GM23248 (cell line): Measurements from ENCODE around the gene NCSTN. TPM values are rescaled to one million over a fixed set of nuclear protein-coding genes. Genes with fewer than 3 reads are reported as not detected.

Source experiments
- DNase-seq: peaks from one replicate; pipeline ENCODE4 v3.0.0-alpha.2; 2015
- H2AFZ ChIP-seq: fragments of 200-600 bp; sonication (generic); 2 replicates; pipeline ENCODE4 v1.6.1; 2016; ENCODE audit warnings: antibody characterized with exemption
- H3F3A ChIP-seq: fragments of 200-600 bp; sonication (generic); 2 replicates; pipeline ENCODE4 v1.6.1; 2016; ENCODE audit warnings: mild to moderate bottlenecking, antibody characterized with exemption, mixed run types; ENCODE audit not compliant: insufficient read depth
- H3K27ac ChIP-seq: fragments of 200-600 bp; sonication (generic); 2 replicates; pipeline ENCODE4 v1.5.1; 2016; ENCODE audit warnings: mild to moderate bottlenecking
- H3K27me3 ChIP-seq: fragments of 200-600 bp; sonication (generic); replicated peaks from 2 replicates; pipeline ENCODE4 v1.6.1; 2016; ENCODE audit warnings: mild to moderate bottlenecking; ENCODE audit not compliant: insufficient read depth
- H3K36me3 ChIP-seq: fragments of 200-600 bp; sonication (generic); 2 replicates; pipeline ENCODE4 v1.6.1; 2016; ENCODE audit warnings: low read depth, mild to moderate bottlenecking
- H3K4me1 ChIP-seq: fragments of 200-600 bp; sonication (generic); 2 replicates; pipeline ENCODE4 v1.6.1; 2016; ENCODE audit warnings: mild to moderate bottlenecking; ENCODE audit not compliant: insufficient read depth
- H3K4me2 ChIP-seq: fragments of 200-600 bp; sonication (generic); one replicate; pipeline ENCODE4 v1.6.1; 2016; ENCODE audit warnings: mild to moderate bottlenecking; ENCODE audit not compliant: unreplicated experiment
- H3K4me3 ChIP-seq: fragments of 200-600 bp; sonication (generic); 2 replicates; pipeline ENCODE4 v1.5.1; 2016; ENCODE audit warnings: mild to moderate bottlenecking
- H3K79me2 ChIP-seq: fragments of 200-600 bp; sonication (generic); 2 replicates; pipeline ENCODE4 v1.6.1; 2016; ENCODE audit warnings: mild to moderate bottlenecking; ENCODE audit not compliant: insufficient read depth
- H3K9ac ChIP-seq: fragments of 200-600 bp; sonication (generic); 2 replicates; pipeline ENCODE4 v1.6.1; 2016; ENCODE audit warnings: mild to moderate bottlenecking
- H3K9me2 ChIP-seq: fragments of 200-600 bp; sonication (generic); 2 replicates; pipeline ENCODE4 v1.6.1; 2016; ENCODE audit warnings: mixed run types, mild to moderate bottlenecking, moderate library complexity; ENCODE audit not compliant: insufficient read depth
- H3K9me3 ChIP-seq: fragments of 200-600 bp; sonication (generic); one replicate; pipeline ENCODE4 v1.6.1; 2017; ENCODE audit warnings: low read depth
- H4K20me1 ChIP-seq: fragments of 200-600 bp; sonication (generic); 2 replicates; pipeline ENCODE4 v1.6.0; 2016; ENCODE audit not compliant: insufficient read depth
- EZH2 ChIP-seq: fragments of 200-600 bp; sonication (generic); IDR thresholded peaks from 2 replicates; pipeline ENCODE4 v1.6.1; 2018; ENCODE audit warnings: antibody characterized with exemption, mild to moderate bottlenecking; ENCODE audit not compliant: insufficient read depth, poor library complexity, severe bottlenecking
- EZH2phosphoT487 ChIP-seq: fragments of 200-600 bp; sonication (generic); IDR thresholded peaks from 2 replicates; pipeline ENCODE4 v1.6.1; 2018; ENCODE audit warnings: antibody characterized with exemption, moderate library complexity, mild to moderate bottlenecking, low read depth; ENCODE audit not compliant: insufficient read depth
- WGBS, 2 experiments: methylation state at CpG; one replicate each; pipeline ENCODE4 v1.1.6; 2015 to 2017; ENCODE audit warnings: low lambda C conversion rate in 2 of 2, low coverage in 1 of 2; ENCODE audit errors: missing lambda C conversion rate in 2 of 2; 5-methylcytosine and 5-hydroxymethylcytosine counted together
- in situ Hi-C: fragments of 300-500 bp; cut with MboI; formaldehyde crosslinking; loops from 2 replicates; pipeline ENCODE4 v1.15.0; 2020
- polyA plus RNA-seq: library from polyadenylated mRNA; unstranded; fragments of >200 nt; fragmentation: Nextera tagmentation; extraction: Ambion mirVana; gene quantifications from 2 replicates; pipeline ENCODE4 v1.2.1, GENCODE V29; 2016
- small RNA-seq: library from RNA; depleted of rRNA; stranded (forward); fragments of <200 nt; gene quantifications from one replicate; pipeline ENCODE3, GENCODE V24; 2014; ENCODE audit warnings: low read depth, low replicate concordance
- total RNA-seq: library from RNA; depleted of rRNA; stranded (reverse); fragments of >200 nt; shearing (Covaris generic); gene quantifications from 2 replicates; pipeline ENCODE4 v1.2.3, GENCODE V29; 2014; rRNA removed

NCSTN gene
- total and polyA plus RNA-seq, 2 experiments from 2014 or later, result 104 to 138 TPM

GRCh38 chr1:160404094-160404493 is 60.9 kb downstream of the NCSTN start:
- Histone ChIP-seq H2AFZ (no peak overlapping the region), H3F3A (no peaks in the 10 kb centered on the region), H4K20me1 (no peaks in the 10 kb centered on the region), H3K27ac (no peak overlapping the region), H3K36me3 (no peaks in the 10 kb centered on the region), H3K4me3 (no peak overlapping the region), H3K79me2 (no peaks in the 10 kb centered on the region), H3K4me2 (no peak overlapping the region), H3K4me1 (no peaks in the 10 kb centered on the region), H3K9me3 (no peaks in the 10 kb centered on the region), H3K27me3 (peaks cover 60% of the 10 kb centered on the region), H3K9ac (no peak overlapping the region), H3K9me2 (no peaks in the 10 kb centered on the region)
- in situ Hi-C loops, result no loop called here
- TF ChIP-seq EZH2phosphoT487, result no peak
- no peak for TF ChIP-seq EZH2
- no peak for DNase-seq
- WGBS, 2 experiments, result 41 to 67% methylated on average over 3 of the region's 3 CpGs

DNA sequence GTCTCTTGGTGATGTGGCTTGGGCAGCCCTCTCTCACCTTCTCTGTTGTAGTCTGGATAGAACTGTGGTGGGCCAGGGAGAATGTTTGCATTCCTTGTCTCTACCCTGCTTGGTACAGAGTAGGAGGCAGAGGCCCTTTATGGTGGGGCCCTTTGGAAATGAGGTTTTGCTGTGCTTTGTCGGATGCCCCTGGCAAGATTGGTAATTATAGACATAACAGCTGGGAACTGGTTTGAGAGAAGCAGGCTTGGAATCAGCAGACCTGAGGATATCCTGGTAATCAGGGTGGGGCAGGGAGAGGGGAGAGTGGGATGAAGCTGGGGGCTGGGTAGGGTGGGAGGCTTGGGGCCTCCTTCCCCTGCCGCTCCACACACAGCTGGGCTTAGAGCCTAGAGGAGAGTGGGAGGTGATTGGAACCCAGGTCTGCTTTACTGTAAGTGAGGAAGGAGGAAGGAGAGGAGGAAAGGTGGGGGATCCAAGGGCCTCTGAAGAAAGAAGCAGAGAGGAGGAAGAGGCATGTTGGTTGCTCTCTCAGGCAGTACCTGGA is 62.2 kb downstream of the NCSTN start:
- Histone ChIP-seq H3K79me2 (no peaks in the 10 kb centered on the region), H4K20me1 (no peaks in the 10 kb centered on the region), H3K27me3 (peaks cover 49% of the 10 kb centered on the region), H3K4me1 (no peaks in the 10 kb centered on the region), H3K9me2 (no peaks in the 10 kb centered on the region), H3K36me3 (no peaks in the 10 kb centered on the region), H3K9me3 (no peaks in the 10 kb centered on the region), H3K4me2 (no peak overlapping the region), H3F3A (no peaks in the 10 kb centered on the region), H3K9ac (no peak overlapping the region), H3K27ac (no peak overlapping the region), H2AFZ (no peak overlapping the region), H3K4me3 (no peak overlapping the region)
- TF ChIP-seq EZH2phosphoT487, result no peak
- no peak for TF ChIP-seq EZH2
- in situ Hi-C loops, result no loop called here
- 67 to 79% methylated on average over 2 of the region's 2 CpGs for WGBS, 2 experiments
- DNase-seq, result no peak

- TF ChIP-seq EZH2 (no peak), EZH2phosphoT487 (no peak)
- no peaks in the 10 kb centered on the region for H3K4me1 ChIP-seq
- 61 to 64% methylated on average over 15 of the region's 15 CpGs for WGBS, 2 experiments
- H4K20me1 ChIP-seq, result no peaks in the 10 kb centered on the region
- H3F3A ChIP-seq, result no peaks in the 10 kb centered on the region
- no peak overlapping the region for H3K9ac ChIP-seq
- H3K27me3 ChIP-seq, result peaks cover 47% of the 10 kb centered on the region
- H3K9me2 ChIP-seq, result no peaks in the 10 kb centered on the region
- no peak for DNase-seq
- no peak overlapping the region for H2AFZ ChIP-seq
- H3K27ac ChIP-seq, result no peak overlapping the region
- in situ Hi-C loops, result no loop called here
- H3K79me2 ChIP-seq, result no peaks in the 10 kb centered on the region
- no peaks in the 10 kb centered on the region for H3K36me3 ChIP-seq
- H3K4me3 ChIP-seq, result no peak overlapping the region
- no peak overlapping the region for H3K4me2 ChIP-seq
- H3K9me3 ChIP-seq, result no peaks in the 10 kb centered on the region
These were observed 63.2 kb downstream of the NCSTN start for GRCh38 chr1:160406131-160406968.

DNA sequence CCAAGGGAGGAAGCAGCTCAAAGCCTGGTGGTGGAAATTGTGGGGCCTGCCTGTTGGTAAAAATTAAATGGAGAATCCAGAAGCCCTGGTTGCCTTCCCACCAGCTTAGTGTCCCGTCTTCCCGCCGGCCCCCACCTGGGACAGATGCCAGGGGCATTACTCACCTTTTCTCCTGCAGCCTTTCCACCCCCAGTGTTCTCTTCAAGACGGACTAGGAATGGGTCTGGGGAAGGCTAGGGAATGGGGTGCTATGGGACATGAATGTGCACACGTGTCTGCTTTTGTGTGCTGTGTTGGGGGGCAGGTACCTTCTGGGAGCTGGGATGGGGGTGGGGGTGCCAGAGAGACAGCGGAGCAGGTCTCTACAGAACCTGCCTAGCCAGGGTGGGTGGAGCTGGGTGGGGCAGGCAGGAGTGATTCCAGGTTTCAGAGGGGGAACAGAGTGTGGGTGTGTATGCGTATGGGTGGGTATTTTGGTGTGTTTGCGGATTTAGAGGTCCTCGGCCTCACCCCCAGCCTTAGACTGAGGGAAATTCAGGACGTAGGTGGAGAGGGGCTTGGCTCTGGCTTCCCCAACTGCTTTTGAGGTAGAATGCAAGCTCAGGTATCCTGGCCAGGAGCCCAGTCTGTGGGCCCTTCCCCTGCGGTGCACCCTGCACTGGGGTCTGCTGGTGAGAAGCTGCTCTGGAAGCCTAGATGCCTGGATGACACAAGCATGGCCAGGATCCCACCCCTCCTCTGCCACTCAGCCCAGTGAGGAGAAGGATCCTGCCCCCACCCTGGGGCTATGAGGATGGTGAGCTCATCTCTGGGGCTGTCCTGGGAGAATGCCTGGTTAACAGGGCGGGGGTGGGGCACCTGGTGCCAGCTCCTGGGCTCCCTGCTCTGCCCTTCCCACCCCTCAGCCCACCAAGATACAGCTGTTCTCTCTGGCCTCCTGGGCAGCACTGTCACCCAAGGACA is 64.9 kb downstream of the NCSTN start:
- H3K27ac ChIP-seq, result no peak overlapping the region
- DNase-seq, result no peak
- no peaks in the 10 kb centered on the region for H4K20me1 ChIP-seq
- H3K27me3 ChIP-seq, result peaks cover 46% of the 10 kb centered on the region
- no peaks in the 10 kb centered on the region for H3K79me2 ChIP-seq
- no peak overlapping the region for H3K9ac ChIP-seq
- H3F3A ChIP-seq, result no peaks in the 10 kb centered on the region
- no peak overlapping the region for H3K4me3 ChIP-seq
- no peak overlapping the region for H3K4me2 ChIP-seq
- no peaks in the 10 kb centered on the region for H3K4me1 ChIP-seq
- no peak overlapping the region for H2AFZ ChIP-seq
- WGBS, 2 experiments, result 67 to 71% methylated on average over 11 to 12 of the region's 12 CpGs
- no peaks in the 10 kb centered on the region for H3K9me2 ChIP-seq
- in situ Hi-C loops, result no loop called here
- TF ChIP-seq EZH2phosphoT487 (no peak), EZH2 (no peak)
- no peaks in the 10 kb centered on the region for H3K36me3 ChIP-seq
- H3K9me3 ChIP-seq, result no peaks in the 10 kb centered on the region

Small RNA genes within 50 kb of the gene (small RNA-seq; reads per million reads assigned to genes)
- not detected for gene RF00019
- gene RNU4-42P, result 0.37 reads per million

Other genes starting within 250 kb of the NCSTN start
- gene IGSF8, start 244.8 kb upstream of the NCSTN start, total RNA-seq, result 43.3 and 52.2 TPM in 2 replicates
- 32.9 and 34.6 TPM in 2 replicates for gene IGSF8, start 244.8 kb upstream of the NCSTN start, polyA plus RNA-seq
- gene ATP1A2, start 227.6 kb upstream of the NCSTN start, total RNA-seq, result 0.11 and 0.13 TPM in 2 replicates
- 0.14 and 0.30 TPM in 2 replicates for gene ATP1A2, start 227.6 kb upstream of the NCSTN start, polyA plus RNA-seq
- not detected in 2 replicates for gene ATP1A4, start 191.8 kb upstream of the NCSTN start, total RNA-seq
- gene ATP1A4, start 191.8 kb upstream of the NCSTN start, polyA plus RNA-seq, result not detected in 2 replicates
- gene CASQ1, start 152.8 kb upstream of the NCSTN start, total RNA-seq, result 0.11 and 0.51 TPM in 2 replicates
- gene CASQ1, start 152.8 kb upstream of the NCSTN start, polyA plus RNA-seq, result 0.10 TPM in 1 of 2 replicates, not detected in the other
- 368 and 415 TPM in 2 replicates for gene PEA15, start 138.0 kb upstream of the NCSTN start, total RNA-seq
- 638 and 651 TPM in 2 replicates for gene PEA15, start 138.0 kb upstream of the NCSTN start, polyA plus RNA-seq
- gene DCAF8, start 80.8 kb upstream of the NCSTN start, total RNA-seq, result 58.9 and 79.7 TPM in 2 replicates
- 78.9 and 80.4 TPM in 2 replicates for gene DCAF8, start 80.8 kb upstream of the NCSTN start, polyA plus RNA-seq
- 48.4 and 52.4 TPM in 2 replicates for gene PEX19, start 58.2 kb upstream of the NCSTN start, total RNA-seq
- gene PEX19, start 58.2 kb upstream of the NCSTN start, polyA plus RNA-seq, result 38.9 and 43.9 TPM in 2 replicates
- gene COPA, start 133 bp upstream of the NCSTN start, total RNA-seq, result 212 and 214 TPM in 2 replicates
- gene COPA, start 133 bp upstream of the NCSTN start, polyA plus RNA-seq, result 194 and 200 TPM in 2 replicates
- not detected in 2 replicates for gene NHLH1, start 23.7 kb downstream of the NCSTN start, total RNA-seq
- gene NHLH1, start 23.7 kb downstream of the NCSTN start, polyA plus RNA-seq, result 0.16 and 0.31 TPM in 2 replicates
- not detected in 2 replicates for gene VANGL2, start 57.2 kb downstream of the NCSTN start, total RNA-seq
- not detected in 2 replicates for gene VANGL2, start 57.2 kb downstream of the NCSTN start, polyA plus RNA-seq
- gene SLAMF6, start 179.9 kb downstream of the NCSTN start, total RNA-seq, result not detected in 2 replicates
- gene SLAMF6, start 179.9 kb downstream of the NCSTN start, polyA plus RNA-seq, result not detected in 2 replicates
- not detected in 2 replicates for gene CD84, start 236.1 kb downstream of the NCSTN start, total RNA-seq
- not detected in 2 replicates for gene CD84, start 236.1 kb downstream of the NCSTN start, polyA plus RNA-seq